D721Med (cell line): Measurements from ENCODE around the gene RERE.

Experiments used
- DNase-seq: peaks from one replicate; pipeline ENCODE4 v3.0.0; 2011; ENCODE audit warnings: low spot score; ENCODE audit not compliant: insufficient read length
- FAIRE-seq: peaks from 2 replicates; lab custom pipeline; 2011; peaks lifted over from hg19 to GRCh38; lab: Jason Lieb, UNC
- TF ChIP-seq, protein P1 (sequence below): IDR thresholded peaks from 2 replicates; pipeline ENCODE4 v1.5.1; 2012; ENCODE audit warnings: mild to moderate bottlenecking, control low read depth; ENCODE audit not compliant: insufficient read depth; ENCODE audit errors: missing control alignments

RERE gene

DNA sequence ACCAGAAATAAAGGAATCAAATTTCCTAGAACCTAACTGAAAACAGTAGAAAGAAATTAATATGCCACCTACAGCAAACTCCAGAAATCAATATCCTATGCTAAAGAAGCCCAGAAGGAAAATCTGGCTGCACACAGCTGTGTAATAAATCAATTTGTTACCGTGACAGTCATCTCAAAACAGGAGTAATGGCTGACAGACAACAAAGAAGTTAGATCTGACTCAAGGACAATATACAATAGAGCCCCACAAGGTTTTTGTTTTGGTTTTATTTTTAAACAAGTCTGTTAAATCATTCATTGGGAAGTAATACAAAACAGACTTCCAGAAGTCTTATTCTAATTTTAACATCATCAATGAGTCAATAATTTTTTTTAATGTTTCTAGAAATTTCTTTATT is 168.4 kb downstream of the RERE start:
- DNase-seq, result no peak
- TF ChIP-seq, protein P1, sequence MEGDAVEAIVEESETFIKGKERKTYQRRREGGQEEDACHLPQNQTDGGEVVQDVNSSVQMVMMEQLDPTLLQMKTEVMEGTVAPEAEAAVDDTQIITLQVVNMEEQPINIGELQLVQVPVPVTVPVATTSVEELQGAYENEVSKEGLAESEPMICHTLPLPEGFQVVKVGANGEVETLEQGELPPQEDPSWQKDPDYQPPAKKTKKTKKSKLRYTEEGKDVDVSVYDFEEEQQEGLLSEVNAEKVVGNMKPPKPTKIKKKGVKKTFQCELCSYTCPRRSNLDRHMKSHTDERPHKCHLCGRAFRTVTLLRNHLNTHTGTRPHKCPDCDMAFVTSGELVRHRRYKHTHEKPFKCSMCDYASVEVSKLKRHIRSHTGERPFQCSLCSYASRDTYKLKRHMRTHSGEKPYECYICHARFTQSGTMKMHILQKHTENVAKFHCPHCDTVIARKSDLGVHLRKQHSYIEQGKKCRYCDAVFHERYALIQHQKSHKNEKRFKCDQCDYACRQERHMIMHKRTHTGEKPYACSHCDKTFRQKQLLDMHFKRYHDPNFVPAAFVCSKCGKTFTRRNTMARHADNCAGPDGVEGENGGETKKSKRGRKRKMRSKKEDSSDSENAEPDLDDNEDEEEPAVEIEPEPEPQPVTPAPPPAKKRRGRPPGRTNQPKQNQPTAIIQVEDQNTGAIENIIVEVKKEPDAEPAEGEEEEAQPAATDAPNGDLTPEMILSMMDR, result no peak
- no peak for FAIRE-seq

DNA sequence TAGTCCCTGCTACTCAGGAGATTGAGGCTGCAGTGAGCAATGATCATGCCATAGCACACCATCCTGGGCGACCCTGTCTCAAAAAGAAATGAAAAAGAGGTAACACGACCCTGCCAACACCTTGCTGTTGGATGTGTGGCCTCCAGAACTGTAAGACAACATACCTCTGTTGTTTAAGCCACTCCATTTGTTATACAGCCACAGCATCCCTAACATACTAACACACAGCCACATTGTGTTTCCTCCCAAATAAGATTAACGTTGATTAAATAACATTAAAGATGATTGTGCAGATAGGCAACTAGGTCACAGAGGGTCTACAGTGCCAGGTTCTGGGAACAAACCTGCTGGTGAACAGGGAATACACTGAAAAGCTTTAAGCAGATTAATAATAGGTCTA is 170.4 kb downstream of the RERE start:
- TF ChIP-seq, protein P1, result no peak
- no peak for DNase-seq
- FAIRE-seq, result no peak

DNA sequence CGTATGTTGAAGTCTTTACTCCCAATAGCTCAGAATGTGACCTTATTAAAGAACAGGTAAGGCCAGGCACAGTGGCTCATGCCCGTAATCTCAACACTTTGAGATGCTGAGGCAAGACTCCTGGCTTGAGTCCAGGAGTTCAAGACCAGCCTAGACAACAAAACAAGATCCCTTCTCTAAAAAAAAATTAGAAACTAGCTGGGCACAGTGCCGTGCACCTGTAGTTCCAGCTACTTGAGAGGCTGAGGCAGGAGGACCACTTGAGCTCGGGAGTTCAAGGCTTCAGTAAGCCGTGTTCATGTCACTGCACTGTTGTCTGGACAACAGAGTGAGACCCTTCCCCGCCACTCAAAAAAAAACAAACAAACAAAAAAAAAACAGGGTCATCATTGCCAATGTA is 171.3 kb downstream of the RERE start:
- no peak for DNase-seq
- TF ChIP-seq, protein P1, result no peak
- no peak for FAIRE-seq

DNA sequence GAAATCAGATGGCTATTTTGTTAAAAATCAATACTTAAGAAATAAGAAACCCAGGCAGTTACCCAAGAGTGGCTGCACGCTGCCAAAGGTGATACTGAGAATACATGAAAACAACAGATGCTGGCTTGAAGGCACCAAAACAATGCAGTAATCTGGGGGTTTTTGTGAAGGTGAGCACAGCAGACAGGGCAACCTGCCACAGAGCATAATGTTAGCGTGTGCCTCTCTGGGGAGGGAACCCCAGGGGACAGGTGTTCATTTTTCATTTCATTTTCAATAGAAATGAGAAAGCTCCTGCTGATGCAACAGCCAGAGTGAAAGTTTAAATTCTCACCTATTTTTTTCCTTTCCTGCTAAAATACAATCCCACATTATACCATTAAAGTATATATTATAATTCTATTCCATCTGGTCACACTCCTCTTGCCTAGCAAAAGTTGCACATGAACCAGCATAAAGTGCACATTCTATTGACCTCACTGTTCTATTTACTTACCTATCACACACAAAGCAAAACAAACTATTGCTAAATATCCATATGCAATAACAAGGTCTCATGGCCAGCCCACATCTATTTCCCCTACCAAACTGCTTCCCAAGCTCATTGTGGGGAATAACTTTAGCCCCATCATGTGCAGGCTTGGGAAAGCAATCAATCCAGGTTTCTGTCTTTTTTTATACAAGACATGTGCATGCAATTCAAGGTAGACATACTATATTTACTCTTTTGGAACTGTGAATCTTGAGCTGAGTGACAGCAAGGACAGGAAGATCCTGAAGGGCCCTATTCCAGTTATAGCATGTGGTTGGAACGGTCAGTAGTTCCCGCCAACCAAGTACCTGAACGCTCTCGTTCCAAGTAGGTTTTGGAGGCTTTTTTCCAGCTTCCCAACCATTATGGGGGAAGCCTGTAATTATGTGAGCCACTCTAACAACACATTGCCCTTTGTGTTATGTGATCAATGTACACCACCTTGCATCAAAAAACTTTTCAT is 173.6 kb downstream of the RERE start:
- DNase-seq, result no peak
- TF ChIP-seq, protein P1, result no peak
- FAIRE-seq, result no peak

DNA sequence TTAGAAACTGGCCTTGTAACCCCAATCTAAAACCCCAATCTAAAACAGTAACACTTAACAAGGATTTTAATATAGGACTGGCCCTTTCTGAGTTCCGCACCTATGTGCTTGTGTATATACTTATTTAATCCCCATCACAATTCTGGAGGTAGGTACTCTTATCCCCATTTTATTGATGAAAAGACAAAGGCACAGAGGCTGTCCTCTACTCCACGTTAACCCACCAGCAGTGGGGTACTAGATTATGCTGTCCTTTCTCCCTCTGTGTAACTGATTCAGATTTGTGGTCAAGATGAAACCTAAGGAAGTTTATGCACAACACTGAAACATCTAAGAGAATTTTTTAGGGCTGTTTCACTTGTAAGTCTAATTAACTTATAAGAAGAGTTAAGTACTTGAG is 175.3 kb downstream of the RERE start:
- TF ChIP-seq, protein P1, result no peak
- DNase-seq, result no peak
- FAIRE-seq, result no peak

DNA sequence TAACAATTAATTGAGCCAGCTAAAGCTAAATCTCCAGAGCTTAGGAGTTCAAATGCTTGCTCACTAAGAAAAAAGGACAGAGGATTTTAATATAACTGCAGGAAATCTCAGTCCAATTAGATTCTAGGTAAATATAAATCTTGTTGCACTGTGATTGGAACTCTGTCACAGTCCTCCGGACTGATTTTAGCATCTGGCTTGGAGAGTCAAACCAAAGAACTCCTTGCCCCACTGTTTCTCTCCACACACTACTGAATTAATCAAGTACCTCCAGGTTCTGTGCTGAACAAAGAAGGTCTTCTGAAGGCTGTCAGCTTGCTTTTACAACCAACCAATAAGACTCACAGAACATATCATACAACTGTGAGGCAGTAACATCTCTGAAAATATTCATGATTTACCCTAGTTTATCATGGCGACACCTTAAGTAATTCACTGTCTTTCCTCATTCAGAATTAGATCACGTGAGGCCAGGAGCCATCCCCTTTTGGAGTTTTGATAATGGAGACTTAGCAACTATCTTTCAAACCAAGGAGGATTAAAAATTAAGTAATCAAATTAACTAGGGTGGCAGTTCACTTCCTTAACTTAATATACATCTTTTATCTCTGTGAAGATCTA is 176.0 kb downstream of the RERE start:
- FAIRE-seq (no peak), DNase-seq (no peak)

More for the DNA sequence above, 176.0 kb downstream of the RERE start:
- TF ChIP-seq, protein P1, result no peak
